NOMO-1 treated with dmso at 0.1 percent for 144 hours (cell line): ENCODE results near the gene DUOX1.
"Not testable (repeated sequence)": the region's sequence is repeated elsewhere in the genome, so short reads cannot be mapped to it uniquely, and the experiment has no call there.

Source experiments
- DNase-seq: peaks from one replicate; lab custom pipeline; 2025; ENCODE audit not compliant: unreplicated experiment; lab: John Stamatoyannopoulos, UW

The DUOX1 gene

DNA sequence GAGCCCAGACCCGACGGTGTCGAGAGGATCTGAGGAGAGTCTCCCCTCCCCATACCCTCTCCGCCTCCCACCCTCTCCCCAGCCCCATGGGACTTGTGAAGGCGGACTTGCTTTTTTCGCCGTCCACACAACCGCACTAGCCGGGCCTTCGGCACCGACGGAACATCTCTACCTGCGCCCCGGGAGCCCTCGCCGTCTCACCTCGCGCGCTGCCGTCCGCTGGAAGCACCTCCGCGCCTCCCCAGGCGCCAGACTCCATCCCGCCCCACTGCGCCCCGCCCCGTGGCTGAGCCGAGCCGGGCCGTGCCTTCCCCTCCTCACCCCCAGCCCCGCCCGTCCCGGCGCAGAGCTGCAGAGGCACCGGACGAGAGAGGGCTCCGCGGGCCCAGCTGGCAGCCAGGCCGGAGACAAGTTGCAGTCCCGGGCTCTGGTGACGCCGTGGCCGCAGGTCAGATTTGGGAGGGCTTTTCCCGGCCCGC, at the start of gene DUOX1, which contains the start of gene DUOXA1:
Gene DUOX1, plus strand, starts transcription at position 344 of the 479 bp plus-strand sequence. CDS start 1,973 bp downstream, outside the sequence.
Gene DUOXA1, minus strand, starts transcription at position 229 of the 479 bp plus-strand sequence. CDS start 6,865 bp downstream, outside the sequence.
- DNase-seq: no peak

DNA sequence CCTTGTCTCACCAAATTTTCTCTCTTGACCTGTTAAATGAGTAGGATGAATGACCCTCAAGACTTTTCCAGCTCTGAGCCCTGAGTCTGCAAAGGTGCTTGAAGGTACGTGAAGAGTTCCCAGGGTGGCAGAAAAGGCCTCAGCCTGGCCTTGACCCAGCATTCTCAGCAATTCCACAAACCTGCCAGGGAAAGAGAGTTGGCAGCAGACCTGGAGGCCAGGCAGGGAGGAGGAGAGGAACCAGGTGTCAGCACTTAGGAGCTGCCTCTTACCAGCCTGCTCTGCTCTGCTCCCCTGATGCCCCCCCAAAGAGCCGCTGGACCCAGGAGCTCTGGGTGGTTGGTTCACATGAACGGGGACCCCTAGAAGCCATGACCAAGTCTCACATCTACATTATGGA, 49.2 kb upstream of the DUOX1 start:
- DNase-seq: not testable (repeated sequence)

DNA sequence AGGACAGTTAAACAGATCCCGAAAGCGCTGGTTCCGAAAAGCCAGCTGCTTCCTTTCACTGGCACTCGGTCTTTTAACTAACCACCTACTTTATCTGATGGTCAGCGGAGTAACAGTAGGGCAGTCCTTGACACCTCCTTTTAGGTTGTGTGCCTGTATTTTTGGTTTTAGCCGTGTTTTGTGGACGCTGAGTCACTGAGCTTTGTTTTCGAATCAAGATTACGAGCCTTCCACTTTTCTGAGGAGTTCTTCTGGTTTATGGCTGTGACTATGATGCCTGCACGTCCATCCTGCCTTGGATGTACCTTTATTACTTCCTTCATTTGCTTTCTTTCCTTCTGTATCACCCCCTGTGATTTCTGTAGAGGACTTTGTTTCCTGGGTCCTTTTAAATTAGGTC, 47.4 kb upstream of the DUOX1 start:
- DNase-seq: not testable (repeated sequence)

DNA sequence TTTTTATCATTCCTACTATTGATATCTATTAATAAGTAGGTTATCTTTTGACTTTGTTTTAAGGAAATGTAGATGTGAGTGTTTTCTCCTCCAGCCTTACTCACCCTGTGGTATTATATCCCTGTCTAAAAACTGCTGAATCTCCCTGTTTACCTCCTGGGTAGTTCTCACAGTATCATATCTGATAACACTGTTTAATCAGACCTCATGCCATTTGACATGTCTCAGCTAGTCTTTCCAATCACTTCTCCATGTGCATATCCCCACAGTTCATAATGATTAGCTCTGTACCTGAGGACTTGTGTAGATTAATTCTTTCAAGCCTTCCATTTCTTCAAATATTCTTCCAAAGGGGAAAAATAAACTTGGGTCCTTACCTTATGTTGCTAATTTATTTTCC, 46.6 kb upstream of the DUOX1 start:
- DNase-seq: no peak

DNA sequence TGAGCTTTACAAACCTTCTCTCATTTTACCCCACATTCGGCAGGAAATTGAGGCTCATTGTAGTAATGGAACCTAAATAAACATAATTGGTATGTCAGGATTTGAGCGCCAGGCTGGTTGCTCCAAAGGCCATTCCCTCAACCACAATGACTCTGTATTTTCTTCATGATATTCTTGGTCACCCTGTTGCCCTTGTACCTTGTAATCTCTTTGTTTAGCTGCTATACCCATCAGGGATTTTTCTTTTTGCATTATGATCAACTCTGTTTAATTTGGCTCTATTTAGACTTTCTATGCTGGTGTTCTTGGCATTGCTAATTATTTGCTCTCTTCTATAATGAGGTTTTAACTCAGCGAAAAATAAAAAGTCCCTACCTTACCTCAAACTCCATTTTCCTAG, 45.6 kb upstream of the DUOX1 start:
- DNase-seq: no peak

DNA sequence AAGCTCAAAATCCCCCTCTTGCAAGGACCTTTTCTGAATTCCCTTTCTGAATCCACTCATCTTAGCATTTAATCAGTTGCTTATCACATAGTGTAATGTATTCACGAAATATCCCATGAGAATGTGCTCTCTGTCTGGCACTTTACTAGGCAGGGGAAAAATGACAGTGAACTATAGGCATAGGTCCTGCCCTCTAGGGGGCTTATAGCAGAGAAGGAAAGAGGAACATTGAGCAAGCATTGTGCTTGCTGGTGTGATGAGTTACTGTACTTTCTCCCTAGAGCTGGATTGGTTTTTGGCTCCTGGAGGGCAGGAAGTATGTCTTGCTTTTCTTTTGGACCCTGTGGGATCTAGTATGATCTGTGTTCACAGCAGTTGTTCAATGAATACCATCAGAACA, 42.3 kb upstream of the DUOX1 start:
- no peak for DNase-seq

- DNase-seq: no peak
Observed at GRCh38 chr15:45088801-45089711, 40.7 kb upstream of the DUOX1 start.

GRCh38 chr15:45089712-45090373, 40.0 kb upstream of the DUOX1 start:
- no peak for DNase-seq

DNA sequence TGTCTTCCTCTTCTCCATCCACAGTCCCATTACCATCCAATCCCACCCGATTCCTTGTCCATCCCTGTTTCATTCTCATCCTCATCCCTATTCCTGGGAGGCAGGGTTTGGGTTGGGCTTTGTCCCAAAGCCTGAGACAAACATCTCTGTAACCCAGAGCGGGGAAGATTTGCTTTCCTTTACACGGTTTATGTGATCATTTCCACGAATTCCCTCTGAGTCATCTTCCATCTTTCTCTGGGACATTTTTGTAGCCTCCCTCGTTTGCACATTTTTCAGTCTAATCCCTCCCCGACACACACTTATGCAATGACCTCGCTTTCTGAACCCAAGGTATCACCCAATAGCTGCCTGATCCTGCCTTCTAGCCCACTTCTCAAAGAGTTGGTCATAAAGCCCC, 38.6 kb upstream of the DUOX1 start:
- DNase-seq: no peak

DNA sequence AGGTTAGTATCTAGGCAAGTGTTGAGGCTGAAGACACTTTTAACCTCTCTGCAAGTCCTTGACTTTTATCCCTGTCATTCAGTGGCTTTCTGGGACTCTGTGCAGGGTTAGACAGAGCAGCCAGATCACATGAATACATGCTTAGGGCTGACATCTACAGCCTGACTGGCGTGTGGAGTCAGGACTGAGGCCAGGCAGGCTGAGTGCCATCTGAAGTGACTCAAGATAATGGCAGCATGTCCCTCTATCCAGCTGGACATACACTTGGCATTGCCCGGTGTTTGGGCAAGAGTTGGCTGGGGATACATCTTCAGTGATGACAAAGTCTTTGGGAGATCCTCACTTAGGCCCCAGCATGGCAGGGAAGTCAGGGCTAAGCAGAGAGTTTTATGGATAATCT, 38.2 kb upstream of the DUOX1 start:
- DNase-seq: no peak

GRCh38 chr15:45093013-45093412, 36.8 kb upstream of the DUOX1 start:
- DNase-seq: no peak

GRCh38 chr15:45093622-45094357, 36.0 kb upstream of the DUOX1 start:
- DNase-seq: no peak

DNA sequence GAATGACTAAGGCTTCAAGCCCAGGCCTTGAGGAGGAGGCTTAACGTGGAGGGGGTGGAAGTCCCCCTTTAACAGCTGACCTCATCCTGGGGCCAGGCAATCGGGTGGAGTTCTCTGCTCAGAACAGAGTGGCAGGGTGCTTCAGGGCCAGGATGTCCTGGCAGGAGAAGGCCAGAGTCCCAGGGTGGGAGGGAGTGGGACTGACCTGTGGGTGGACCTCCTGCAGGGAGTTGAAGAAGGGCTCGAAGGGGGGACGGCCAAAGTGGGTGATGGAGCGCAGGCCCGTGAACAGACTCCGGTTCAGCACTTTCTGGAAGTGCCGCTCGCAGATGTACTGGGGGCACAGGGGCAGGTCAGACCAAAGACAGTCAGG, 35.5 kb upstream of the DUOX1 start:
- no peak for DNase-seq

DNA sequence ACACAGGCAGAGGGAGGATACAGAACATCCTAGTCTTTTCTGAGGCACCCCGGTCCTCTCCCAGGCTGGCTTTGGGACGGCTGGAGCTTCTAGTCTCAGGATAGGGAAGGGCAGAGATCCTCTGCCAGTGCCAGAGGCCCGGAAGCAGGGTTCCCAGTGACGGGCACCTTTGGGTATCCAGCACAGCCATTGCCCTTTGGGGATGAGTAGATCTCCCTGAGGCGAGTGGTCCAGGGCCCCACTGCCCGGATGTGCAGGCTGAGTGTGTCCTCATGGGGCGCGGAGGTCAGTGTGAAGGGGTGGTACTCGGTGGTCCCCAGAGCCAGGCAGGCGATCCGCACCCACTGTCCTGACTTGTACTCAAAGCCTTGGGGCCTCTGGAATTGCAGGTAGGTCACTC, 34.1 kb upstream of the DUOX1 start:
- DNase-seq: no peak

GRCh38 chr15:45097466-45097865, 32.3 kb upstream of the DUOX1 start:
- no peak for DNase-seq

DNA sequence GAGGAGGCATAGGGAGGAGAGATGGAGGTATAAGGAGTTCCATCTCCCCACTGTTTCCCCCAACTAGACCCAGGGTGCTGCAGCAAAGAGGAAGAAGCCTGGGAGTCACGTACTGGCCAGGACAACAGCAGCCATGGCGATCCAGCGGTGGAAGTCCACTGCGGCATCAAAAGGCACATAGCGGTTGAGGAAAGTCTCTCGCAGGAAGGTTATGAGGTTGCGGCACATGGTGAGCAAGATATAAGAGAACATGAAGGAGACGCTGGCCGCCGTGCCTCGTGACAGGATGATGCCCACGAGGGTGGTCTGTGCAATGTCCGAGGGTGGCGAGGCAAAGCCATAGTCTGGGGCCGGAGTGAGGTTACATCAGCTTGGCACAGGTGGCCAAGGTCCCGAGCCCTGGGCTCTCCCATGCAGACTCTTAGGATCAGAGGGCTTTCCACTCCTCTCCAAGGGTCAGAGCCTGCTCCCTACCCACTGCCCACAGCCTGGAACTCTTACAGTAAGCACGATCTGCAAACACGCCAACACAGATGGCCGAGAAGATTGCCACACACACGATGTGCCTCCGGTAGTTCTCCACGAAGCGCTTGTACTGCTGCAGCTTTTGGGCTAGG, 30.1 kb upstream of the DUOX1 start:
- DNase-seq: no peak

- DNase-seq: no peak
Observed at GRCh38 chr15:45100884-45101625, 28.7 kb upstream of the DUOX1 start.

DNA sequence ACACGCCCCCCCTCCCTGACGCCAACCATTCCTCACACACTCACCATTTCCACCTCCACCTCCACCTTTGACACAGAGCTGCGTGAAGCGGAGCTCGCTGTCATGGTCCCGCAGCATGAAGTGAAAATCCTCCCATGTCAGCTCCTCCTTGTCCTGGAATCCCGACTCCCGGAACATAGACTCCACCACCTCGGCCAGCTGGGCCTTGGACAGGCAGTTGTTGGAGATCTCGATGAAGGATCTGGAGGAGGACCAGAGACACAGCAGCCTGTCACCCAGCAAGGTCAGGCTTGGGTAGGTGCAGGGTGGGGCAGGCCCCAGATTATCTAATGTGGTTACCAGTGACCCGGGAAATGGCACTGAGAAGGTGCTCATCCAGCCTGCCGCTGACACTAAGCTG, 28.0 kb upstream of the DUOX1 start:
- no peak for DNase-seq

GRCh38 chr15:45102226-45102625, 27.6 kb upstream of the DUOX1 start:
- no peak for DNase-seq

DNA sequence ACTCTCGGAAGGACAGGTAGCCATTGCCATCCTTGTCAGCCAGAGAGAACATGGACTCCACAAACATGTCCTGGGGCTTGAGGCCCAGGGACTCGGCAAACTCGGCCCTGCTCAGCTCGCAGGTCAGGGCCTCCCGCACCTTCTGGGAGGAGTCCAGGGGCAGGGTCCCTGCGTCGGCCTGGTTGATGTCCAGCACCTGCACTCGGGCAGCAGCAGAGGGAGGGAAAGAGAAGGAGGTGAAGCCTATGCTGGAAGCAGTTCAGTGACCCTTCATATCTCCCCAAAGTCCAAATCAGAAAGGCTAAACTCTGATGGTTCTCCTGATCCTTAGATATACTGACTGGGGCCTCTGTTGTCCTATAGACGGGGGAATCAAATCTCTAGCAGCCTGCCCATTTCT, 25.6 kb upstream of the DUOX1 start:
- DNase-seq: not testable (repeated sequence)
